Measurements from ENCODE around the gene TH.

DNA sequence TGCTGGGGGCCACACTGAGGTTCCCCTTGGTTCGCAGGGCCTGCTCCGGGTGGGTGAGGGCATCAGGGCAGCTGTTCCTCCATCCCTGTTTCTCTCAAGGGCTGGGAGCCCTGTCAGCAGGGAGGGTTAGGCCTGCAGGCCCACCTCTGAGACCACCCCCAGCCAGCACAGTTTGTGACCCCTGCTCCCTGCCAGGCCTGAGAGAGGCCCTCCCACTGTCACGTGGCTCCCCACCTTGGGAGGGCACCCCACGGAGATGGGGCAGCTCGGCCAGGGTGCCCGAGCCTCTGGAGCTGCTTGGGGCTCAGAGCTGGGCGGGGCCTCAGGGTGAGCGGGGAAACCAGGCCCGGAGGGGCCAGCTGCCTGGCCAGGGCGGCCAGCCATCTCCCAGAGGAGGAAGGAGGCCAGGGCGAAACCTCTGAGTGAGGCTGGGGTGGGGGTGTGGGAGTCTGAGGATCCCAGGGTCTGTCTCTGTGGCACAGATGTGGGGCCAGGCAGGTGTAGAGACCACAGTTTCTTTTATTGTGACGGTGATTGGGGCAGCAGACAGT lies 8.1 kb downstream of the TH start:
- TF ChIP-seq POLR2A (IDR thresholded peaks at IDR 0.05) (no peak), POLR2AphosphoS5 (IDR thresholded peaks at IDR 0.05) (no peak), EP300 (IDR thresholded peaks at IDR 0.05) (no peak)
- TF ChIP-seq, protein P1, sequence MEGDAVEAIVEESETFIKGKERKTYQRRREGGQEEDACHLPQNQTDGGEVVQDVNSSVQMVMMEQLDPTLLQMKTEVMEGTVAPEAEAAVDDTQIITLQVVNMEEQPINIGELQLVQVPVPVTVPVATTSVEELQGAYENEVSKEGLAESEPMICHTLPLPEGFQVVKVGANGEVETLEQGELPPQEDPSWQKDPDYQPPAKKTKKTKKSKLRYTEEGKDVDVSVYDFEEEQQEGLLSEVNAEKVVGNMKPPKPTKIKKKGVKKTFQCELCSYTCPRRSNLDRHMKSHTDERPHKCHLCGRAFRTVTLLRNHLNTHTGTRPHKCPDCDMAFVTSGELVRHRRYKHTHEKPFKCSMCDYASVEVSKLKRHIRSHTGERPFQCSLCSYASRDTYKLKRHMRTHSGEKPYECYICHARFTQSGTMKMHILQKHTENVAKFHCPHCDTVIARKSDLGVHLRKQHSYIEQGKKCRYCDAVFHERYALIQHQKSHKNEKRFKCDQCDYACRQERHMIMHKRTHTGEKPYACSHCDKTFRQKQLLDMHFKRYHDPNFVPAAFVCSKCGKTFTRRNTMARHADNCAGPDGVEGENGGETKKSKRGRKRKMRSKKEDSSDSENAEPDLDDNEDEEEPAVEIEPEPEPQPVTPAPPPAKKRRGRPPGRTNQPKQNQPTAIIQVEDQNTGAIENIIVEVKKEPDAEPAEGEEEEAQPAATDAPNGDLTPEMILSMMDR (IDR thresholded peaks at IDR 0.05): no peak
